Memory B cell (primary cell): Measurements from ENCODE around the gene DNAJB4.
A peak's percentile ranks its signal among the peaks of the same experiment; 100 is the strongest.
"Not testable (repeated sequence)": the region's sequence is repeated elsewhere in the genome, so short reads cannot be mapped to it uniquely, and the experiment has no call there.

Source experiments
- ATAC-seq: fragments of 150-1000 bp; cut with Tn5 transposase; 2 replicates; pipeline ENCODE4 v1.10.0; 2021; ENCODE audit warnings: low read depth, mild to moderate bottlenecking, moderate library complexity
- DNase-seq, 2 donors: peaks; one replicate each; pipeline ENCODE4 v3.0.0; 2022; ENCODE audit warnings: low spot score in 2 of 2
- H3K27ac Mint-ChIP-seq: one replicate; pipeline ENCODE4 v1.8.0; 2022; ENCODE audit warnings: mild to moderate bottlenecking, moderate library complexity, mixed read lengths
- H3K27me3 Mint-ChIP-seq: one replicate; pipeline ENCODE4 v1.8.0; 2022; ENCODE audit warnings: mixed read lengths
- H3K36me3 Mint-ChIP-seq: one replicate; pipeline ENCODE4 v1.8.0; 2022; ENCODE audit warnings: mild to moderate bottlenecking, mixed read lengths
- H3K4me1 Mint-ChIP-seq: one replicate; pipeline ENCODE4 v1.8.0; 2022; ENCODE audit warnings: mixed read lengths
- H3K4me3 Mint-ChIP-seq: one replicate; pipeline ENCODE4 v1.8.0; 2022; ENCODE audit warnings: mild to moderate bottlenecking, moderate library complexity, mixed read lengths
- H3K9me3 Mint-ChIP-seq: one replicate; pipeline ENCODE4 v1.8.0; 2022; ENCODE audit warnings: mixed read lengths

Gene DNAJB4

GRCh38 chr1:78003882-78004718, 639 bp upstream of the DNAJB4 start:
- peak; percentile 16 to 28 for DNase-seq
- peaks cover 10% of the 10 kb centered on the region for H3K4me1 Mint-ChIP-seq
- peak; percentile 63 for ATAC-seq

DNA sequence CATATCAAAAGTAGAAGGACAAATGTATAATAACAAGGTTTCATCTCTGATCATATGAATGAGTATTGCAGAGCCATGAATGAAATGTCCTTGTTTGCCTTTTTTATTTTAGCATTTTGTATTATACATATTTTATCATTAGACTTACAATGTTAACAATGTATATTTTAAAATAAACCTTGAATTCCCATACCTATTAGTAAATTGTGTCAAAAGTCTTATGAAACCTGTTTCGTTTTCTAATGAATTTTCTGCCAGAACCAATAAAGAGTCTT, 646 bp downstream of the DNAJB4 start:
- no peak for DNase-seq
- Mint-ChIP-seq H3K9me3 (no peaks in the 10 kb centered on the region), H3K4me3 (peak overlapping the region; percentile 86), H3K4me1 (peaks cover 10% of the 10 kb centered on the region), H3K27me3 (no peaks in the 10 kb centered on the region), H3K36me3 (no peaks in the 10 kb centered on the region), H3K27ac (peak overlapping the region; percentile 98)
- no peak for ATAC-seq

More at GRCh38 chr1:78003882-78004718, 639 bp upstream of the DNAJB4 start:
- Mint-ChIP-seq H3K27me3 (no peaks in the 10 kb centered on the region), H3K27ac (peak overlapping the region; percentile 98), H3K9me3 (no peaks in the 10 kb centered on the region), H3K36me3 (no peaks in the 10 kb centered on the region), H3K4me3 (peak overlapping the region; percentile 86)

- H3K27me3 Mint-ChIP-seq = no peaks in the 10 kb centered on the region
- H3K36me3 Mint-ChIP-seq = no peaks in the 10 kb centered on the region
- no peak for ATAC-seq
- H3K27ac Mint-ChIP-seq = no peak overlapping the region
- peak overlapping the region; percentile 86 for H3K4me3 Mint-ChIP-seq
- peaks cover 10% of the 10 kb centered on the region for H3K4me1 Mint-ChIP-seq
- DNase-seq = no peak
- no peaks in the 10 kb centered on the region for H3K9me3 Mint-ChIP-seq
These were observed 1.0 kb downstream of the DNAJB4 start for GRCh38 chr1:78005755-78006154.

GRCh38 chr1:78006521-78006920, 1.8 kb downstream of the DNAJB4 start:
- Mint-ChIP-seq H3K27ac (no peak overlapping the region), H3K4me3 (no peak overlapping the region), H3K9me3 (no peaks in the 10 kb centered on the region), H3K27me3 (no peaks in the 10 kb centered on the region), H3K4me1 (peaks cover 10% of the 10 kb centered on the region), H3K36me3 (no peaks in the 10 kb centered on the region)
- DNase-seq = no peak
- no peak for ATAC-seq

DNA sequence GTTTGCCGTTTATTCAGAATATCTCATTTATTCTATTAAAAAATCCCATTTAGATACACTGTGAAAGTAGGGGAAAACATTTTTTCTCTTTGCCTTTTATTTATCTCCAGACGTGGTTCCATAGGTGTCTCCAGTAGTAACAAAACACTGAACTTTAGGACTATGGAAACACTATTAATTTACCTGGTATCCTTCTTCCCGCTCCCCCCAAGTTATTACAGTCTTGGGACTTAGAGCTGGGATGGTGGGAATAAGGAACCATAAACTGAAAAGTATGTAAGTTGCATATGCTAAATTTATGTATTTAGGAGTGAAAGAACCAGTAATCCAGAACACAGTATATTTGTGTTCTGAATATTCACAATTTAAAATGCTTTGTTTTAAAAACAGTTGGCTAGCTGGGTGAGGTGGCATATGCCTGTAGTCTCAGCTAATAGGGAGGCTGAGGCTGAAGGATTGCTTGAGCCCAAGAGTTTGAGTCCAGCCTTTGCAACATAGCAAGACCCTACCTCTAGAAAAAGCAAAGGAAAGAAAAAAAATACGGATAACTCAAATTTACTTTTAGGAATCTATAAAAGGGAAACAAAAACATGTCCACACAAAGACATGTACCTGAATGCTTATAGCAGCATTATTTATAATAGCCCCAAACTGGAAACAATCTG, 3.1 kb downstream of the DNAJB4 start:
- H3K27me3 Mint-ChIP-seq = no peaks in the 10 kb centered on the region
- DNase-seq (no peak), ATAC-seq (no peak)
- H3K27ac Mint-ChIP-seq = no peak overlapping the region
- H3K36me3 Mint-ChIP-seq = no peaks in the 10 kb centered on the region
- H3K4me1 Mint-ChIP-seq = peaks cover 7% of the 10 kb centered on the region
- H3K4me3 Mint-ChIP-seq = no peak overlapping the region
- H3K9me3 Mint-ChIP-seq = no peaks in the 10 kb centered on the region

GRCh38 chr1:78009276-78009675, 4.5 kb downstream of the DNAJB4 start:
- Mint-ChIP-seq H3K27ac (no peak overlapping the region), H3K4me1 (peaks cover 7% of the 10 kb centered on the region), H3K4me3 (no peak overlapping the region), H3K9me3 (no peaks in the 10 kb centered on the region), H3K27me3 (no peaks in the 10 kb centered on the region), H3K36me3 (peaks cover 5% of the 10 kb centered on the region)
- DNase-seq (no peak), ATAC-seq (no peak)

DNA sequence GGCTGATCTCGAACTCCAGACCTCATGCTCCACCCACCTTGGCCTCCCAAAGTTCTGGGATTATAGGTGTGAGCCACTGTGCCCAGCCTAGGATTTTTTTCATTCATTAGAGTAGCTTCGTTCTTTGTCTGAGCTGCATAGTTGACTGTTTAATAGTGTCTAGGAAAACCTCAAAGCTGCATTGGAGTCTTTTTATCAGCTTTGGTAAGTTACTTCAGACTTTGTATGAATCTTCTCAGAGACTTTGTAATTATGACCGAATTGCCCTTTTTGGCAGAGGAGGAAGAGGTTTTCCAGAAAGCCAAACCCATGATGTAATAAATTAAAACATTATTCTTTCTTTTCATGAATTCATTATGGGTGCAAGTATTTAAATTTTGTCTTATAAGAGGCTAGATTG, 5.1 kb downstream of the DNAJB4 start:
- Mint-ChIP-seq H3K9me3 (no peaks in the 10 kb centered on the region), H3K4me1 (peaks cover 7% of the 10 kb centered on the region), H3K36me3 (peaks cover 9% of the 10 kb centered on the region), H3K27me3 (no peaks in the 10 kb centered on the region), H3K4me3 (no peak overlapping the region), H3K27ac (no peak overlapping the region)
- DNase-seq = no peak
- ATAC-seq = no peak

GRCh38 chr1:78011050-78011449, 6.3 kb downstream of the DNAJB4 start:
- no peak overlapping the region for H3K27ac Mint-ChIP-seq
- H3K36me3 Mint-ChIP-seq = peaks cover 13% of the 10 kb centered on the region
- ATAC-seq (no peak), DNase-seq (no peak)
- peaks cover 4% of the 10 kb centered on the region for H3K4me1 Mint-ChIP-seq
- no peaks in the 10 kb centered on the region for H3K9me3 Mint-ChIP-seq
- H3K27me3 Mint-ChIP-seq = no peaks in the 10 kb centered on the region
- no peak overlapping the region for H3K4me3 Mint-ChIP-seq

DNA sequence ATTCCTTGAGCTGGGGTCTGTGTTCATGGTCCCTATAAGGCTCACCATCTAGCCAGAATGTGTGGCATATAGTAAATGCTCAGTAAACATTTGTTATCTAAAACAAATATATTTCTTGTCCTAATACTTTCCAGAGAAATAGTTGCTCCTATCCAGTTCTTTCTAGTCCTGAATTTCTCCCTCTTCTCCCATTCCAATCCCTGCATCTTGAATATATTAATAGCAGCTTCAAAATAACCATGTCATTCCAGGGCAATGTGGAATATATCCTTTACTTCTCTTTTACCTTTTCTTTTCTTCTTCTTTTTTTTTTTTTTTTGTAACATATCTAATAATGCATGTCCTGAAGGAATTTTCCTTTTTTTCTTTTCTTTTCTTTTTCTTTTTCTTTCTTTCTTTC, 10.4 kb downstream of the DNAJB4 start:
- DNase-seq (no peak), ATAC-seq (no peak)
- Mint-ChIP-seq H3K27ac (no peak overlapping the region), H3K9me3 (no peaks in the 10 kb centered on the region), H3K4me3 (no peak overlapping the region), H3K27me3 (no peaks in the 10 kb centered on the region), H3K36me3 (peaks cover 19% of the 10 kb centered on the region), H3K4me1 (no peaks in the 10 kb centered on the region)

DNA sequence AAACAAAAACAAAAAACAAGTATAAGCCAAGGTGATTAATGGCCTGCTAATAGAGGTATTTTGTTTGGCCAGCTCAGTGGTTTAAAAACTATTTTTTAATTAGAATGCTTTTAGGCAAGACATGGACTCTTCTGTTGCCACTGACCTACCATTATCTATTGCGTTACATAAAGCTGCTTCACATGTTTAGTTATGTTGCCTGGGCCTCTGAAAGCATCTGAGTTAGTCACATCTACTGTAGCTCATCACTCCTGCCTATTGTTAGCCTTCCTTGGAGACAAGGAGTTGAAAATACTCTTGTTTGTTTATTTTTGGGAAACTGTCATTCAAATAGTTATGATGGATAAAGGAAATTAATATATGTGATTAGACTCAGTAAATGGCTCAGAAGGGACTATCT, 14.3 kb downstream of the DNAJB4 start:
- H3K9me3 Mint-ChIP-seq = peaks cover 2% of the 10 kb centered on the region
- no peak for DNase-seq
- no peak overlapping the region for H3K4me3 Mint-ChIP-seq
- no peak for ATAC-seq
- no peaks in the 10 kb centered on the region for H3K4me1 Mint-ChIP-seq
- no peaks in the 10 kb centered on the region for H3K27me3 Mint-ChIP-seq
- H3K27ac Mint-ChIP-seq = no peak overlapping the region
- peaks cover 14% of the 10 kb centered on the region for H3K36me3 Mint-ChIP-seq

DNA sequence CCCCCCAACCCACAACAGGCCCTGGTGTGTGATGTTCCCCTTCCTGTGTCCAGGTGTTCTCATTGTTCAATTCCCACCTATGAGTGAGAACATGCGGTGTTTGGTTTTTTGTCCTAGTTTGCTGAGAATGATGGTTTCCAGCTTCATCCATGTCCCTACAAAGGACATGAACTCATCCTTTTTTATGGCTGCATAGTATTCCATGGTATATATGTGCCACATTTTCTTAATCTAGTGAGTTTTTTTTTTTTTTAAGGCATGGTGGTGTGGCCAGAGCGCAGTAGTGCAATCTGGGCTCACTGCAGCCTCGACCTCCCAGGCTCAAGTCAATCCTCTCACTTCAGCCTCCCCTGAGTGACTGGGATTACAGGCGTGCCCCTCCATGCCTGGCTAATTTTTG, 16.4 kb downstream of the DNAJB4 start:
- not testable (repeated sequence) for H3K27me3 Mint-ChIP-seq, H3K4me1 Mint-ChIP-seq, H3K9me3 Mint-ChIP-seq, ATAC-seq, H3K4me3 Mint-ChIP-seq, H3K27ac Mint-ChIP-seq, DNase-seq, H3K36me3 Mint-ChIP-seq

- no peak overlapping the region for H3K27ac Mint-ChIP-seq
- no peaks in the 10 kb centered on the region for H3K36me3 Mint-ChIP-seq
- no peaks in the 10 kb centered on the region for H3K9me3 Mint-ChIP-seq
- no peak for DNase-seq
- H3K27me3 Mint-ChIP-seq = peaks cover 5% of the 10 kb centered on the region
- no peaks in the 10 kb centered on the region for H3K4me1 Mint-ChIP-seq
- no peak overlapping the region for H3K4me3 Mint-ChIP-seq
- ATAC-seq = no peak
These were observed 25.1 kb downstream of the DNAJB4 start for GRCh38 chr1:78029793-78030192.

GRCh38 chr1:78032996-78033796, 28.5 kb downstream of the DNAJB4 start:
- no peak overlapping the region for H3K4me3 Mint-ChIP-seq
- no peak for DNase-seq
- no peaks in the 10 kb centered on the region for H3K9me3 Mint-ChIP-seq
- H3K4me1 Mint-ChIP-seq = no peaks in the 10 kb centered on the region
- no peak overlapping the region for H3K27ac Mint-ChIP-seq
- ATAC-seq = no peak
- H3K27me3 Mint-ChIP-seq = peaks cover 8% of the 10 kb centered on the region
- H3K36me3 Mint-ChIP-seq = no peaks in the 10 kb centered on the region

- DNase-seq (no peak), ATAC-seq (no peak)
- H3K36me3 Mint-ChIP-seq = no peaks in the 10 kb centered on the region
- no peaks in the 10 kb centered on the region for H3K4me1 Mint-ChIP-seq
- peaks cover 8% of the 10 kb centered on the region for H3K27me3 Mint-ChIP-seq
- no peaks in the 10 kb centered on the region for H3K9me3 Mint-ChIP-seq
- H3K4me3 Mint-ChIP-seq = no peak overlapping the region
- H3K27ac Mint-ChIP-seq = no peak overlapping the region
These were observed 29.0 kb downstream of the DNAJB4 start for GRCh38 chr1:78033797-78034172.
